EL (cell line): ENCODE measurements around the gene MAST4.

Experiments used
- DNase-seq: peaks from one replicate; pipeline ENCODE4 v3.0.0-alpha.2; 2016

MAST4 gene

GRCh38 chr5:66881480-66882161 lies 285.4 kb downstream of the MAST4 start:
- DNase-seq = no peak

DNA sequence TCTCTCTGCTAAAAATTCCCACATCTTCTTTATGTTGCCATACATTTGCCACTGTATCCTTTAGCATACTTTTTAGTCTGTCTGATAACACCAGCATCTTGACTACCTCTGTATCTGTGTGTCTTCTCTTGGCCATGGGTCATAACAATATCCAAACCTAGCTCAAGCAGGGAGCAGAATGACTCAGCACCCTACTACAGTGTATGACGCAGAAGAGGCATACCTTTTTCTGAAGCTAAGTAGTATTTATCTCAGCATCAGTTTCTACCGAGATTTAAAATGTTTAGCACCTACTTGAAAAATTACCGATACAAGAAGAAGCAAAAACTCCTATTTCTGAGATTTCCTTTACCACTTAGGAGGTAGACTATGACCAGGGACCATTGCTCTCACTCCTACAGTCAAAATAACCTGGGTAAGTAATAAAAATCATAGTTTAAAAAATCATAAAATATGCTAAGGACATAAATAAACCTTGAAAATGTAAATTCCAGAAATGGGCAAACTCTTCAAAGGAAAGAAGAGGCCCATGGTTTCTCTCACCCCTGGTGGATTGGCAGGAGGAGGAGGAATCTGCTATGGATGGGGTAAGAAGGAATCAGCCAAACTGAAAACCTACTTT lies 286.5 kb downstream of the MAST4 start:
- no peak for DNase-seq

GRCh38 chr5:66884564-66885243 lies 288.5 kb downstream of the MAST4 start:
- no peak for DNase-seq

- DNase-seq = no peak
Observed at GRCh38 chr5:66886941-66887340, 290.7 kb downstream of the MAST4 start.

- no peak for DNase-seq
Observed at GRCh38 chr5:66888613-66889012, 292.4 kb downstream of the MAST4 start.

GRCh38 chr5:66889056-66889455 lies 292.9 kb downstream of the MAST4 start:
- no peak for DNase-seq

- no peak for DNase-seq
Observed at GRCh38 chr5:66889524-66889923, 293.3 kb downstream of the MAST4 start.

- no peak for DNase-seq
Observed at GRCh38 chr5:66891184-66891925, 295.2 kb downstream of the MAST4 start.

DNA sequence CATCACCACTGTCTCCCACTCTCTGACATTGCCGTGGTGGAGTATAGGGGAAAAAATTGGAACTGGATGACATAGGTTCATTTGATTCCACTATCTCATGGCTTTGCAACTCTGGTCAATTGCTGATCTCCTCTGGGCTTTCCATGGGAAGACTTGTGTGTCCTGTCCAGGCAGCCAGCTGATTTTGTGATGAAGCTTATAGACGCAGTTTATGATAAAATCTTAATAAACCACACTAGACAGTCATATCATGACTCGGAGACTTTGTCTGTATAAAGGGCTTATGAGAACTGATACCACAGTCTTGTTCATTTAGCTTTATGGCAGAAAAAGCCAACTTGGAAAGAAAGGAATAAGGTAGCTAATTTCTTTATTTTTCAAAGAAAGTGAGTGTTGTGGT lies 296.5 kb downstream of the MAST4 start:
- no peak for DNase-seq

DNA sequence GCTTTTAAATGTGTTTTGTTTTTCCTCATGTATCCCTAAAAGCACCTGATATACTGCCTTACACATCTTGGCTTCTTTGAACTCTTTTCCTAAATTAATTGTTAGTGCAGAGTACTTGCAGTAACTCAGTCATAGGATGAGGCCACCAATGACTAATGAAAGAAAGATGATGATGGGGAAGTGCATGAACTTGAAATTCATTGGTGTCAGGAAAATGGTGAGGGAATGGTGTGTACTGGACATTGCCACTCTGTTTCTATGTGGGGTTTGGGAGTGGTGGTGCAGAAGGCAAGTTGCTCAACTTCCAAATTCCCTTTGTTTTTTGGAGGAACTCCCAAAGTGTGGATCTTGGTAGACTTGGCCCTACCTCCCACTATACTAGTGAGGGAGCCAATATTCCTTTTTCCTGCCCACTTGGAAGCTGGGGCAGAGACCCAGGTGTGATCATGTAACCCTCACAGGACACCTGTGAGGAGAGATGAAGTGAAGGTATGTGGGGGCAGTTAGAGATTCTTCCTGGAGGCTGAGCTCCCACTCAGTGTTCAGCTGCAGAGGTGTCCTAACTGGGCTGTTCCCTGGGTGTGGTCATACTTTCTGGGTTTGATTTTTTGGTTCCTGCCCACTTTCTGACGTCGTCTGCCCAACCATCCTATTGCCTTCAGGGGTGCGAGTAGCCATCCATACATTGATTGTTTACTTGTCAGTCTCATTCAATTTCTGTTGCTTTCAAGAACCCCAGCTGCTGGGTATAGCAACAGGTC lies 298.5 kb downstream of the MAST4 start:
- no peak for DNase-seq

- no peak for DNase-seq
Observed at GRCh38 chr5:66896171-66896570, 300.0 kb downstream of the MAST4 start.

- no peak for DNase-seq
Observed at GRCh38 chr5:66897356-66897755, 301.2 kb downstream of the MAST4 start.

DNA sequence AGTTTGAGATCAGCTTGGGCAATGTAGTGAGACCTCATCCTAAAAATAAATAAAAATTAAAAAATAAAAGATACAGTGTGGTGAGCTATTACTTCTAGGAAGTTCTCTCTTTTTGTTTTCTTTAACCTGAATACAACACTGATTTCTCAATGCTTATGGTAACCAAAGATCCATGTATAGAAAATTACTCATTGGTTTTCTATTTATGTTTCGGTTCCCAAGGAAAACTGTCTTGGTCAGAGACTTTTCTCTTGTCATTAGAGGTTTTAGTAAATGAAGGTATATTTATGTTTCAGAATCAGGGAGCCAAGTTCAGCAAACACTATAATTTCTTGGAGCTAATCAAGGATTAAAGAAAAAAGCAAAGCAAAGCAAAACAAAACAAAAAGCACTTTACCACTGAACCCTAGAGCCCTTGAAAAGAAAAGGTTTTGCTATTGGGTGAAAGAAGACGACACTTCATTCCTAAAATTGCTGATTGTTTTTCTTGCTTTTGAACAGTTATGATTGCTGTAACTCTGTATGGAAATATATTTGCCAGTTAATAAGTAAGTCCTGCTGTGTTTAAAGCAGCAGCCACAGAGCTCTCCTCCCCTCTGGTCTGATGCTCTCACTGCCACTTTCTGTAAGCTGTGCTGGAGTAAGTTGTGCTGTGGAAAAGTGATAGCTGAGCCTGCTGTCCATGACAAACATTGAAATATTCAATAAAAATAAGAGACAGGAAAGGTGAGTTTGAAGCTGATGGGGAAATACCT lies 302.2 kb downstream of the MAST4 start:
- no peak for DNase-seq

GRCh38 chr5:66903218-66903617 lies 307.0 kb downstream of the MAST4 start:
- no peak for DNase-seq

- DNase-seq = no peak
Observed at GRCh38 chr5:66903709-66904108, 307.5 kb downstream of the MAST4 start.

DNA sequence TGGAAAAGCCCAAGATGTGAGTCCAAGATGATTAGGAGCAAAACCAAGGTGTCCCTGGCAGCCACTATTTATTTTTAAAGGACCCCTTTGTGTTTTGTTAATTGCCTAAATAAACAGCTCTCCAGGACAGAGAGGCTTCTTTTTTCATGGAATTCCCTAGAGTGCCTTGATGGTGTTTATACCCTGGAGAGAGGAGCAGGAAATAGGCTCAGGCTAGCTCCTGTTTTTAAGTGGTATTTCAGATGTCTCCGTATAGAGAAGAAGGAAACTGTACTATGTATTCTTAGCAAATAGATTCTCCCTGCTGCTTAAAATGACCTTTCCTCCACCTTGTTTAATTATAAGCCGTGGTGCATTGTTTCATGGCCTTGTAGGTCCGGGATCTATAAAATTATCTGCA lies 308.0 kb downstream of the MAST4 start:
- no peak for DNase-seq

DNA sequence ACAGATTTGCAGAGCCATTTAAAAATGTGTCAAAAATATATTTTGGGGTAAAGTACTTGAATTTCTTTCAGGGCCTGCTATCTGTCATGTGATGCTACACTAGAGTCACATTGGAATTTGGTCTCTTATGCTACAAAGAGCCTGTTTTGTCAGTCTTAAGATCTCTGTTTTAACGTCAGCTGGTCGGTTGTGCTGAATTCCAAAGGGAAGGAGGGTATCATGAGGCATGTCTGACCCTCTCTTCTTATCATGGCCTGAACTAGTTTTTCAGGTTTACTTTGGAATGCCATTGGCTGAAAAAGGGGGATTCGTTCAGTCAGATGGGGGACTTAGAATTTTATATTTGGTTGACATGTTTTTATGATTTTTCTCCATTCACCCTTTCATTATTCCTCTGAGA lies 309.8 kb downstream of the MAST4 start:
- DNase-seq = no peak

DNA sequence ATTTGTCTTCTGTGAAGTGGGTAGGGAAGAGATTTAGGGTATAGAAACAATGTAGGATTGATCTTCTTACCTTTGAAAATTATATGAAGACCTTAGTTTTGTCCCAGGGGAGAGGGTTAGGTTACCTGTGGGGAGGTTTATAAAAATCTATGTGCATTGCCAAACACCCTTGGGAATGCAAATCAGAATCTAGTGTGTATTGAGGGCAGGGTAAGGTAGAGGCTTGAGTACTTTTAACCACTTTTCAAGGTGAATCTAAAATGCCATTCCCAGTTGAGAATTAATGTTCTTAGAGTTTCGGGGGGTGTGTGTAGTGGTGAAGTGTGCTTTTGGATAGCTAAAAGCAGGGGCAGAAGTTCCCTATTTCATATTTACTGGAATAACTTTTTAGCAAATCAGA lies 312.0 kb downstream of the MAST4 start:
- no peak for DNase-seq

GRCh38 chr5:66909364-66909763 lies 313.2 kb downstream of the MAST4 start:
- no peak for DNase-seq

- no peak for DNase-seq
Observed at GRCh38 chr5:66912787-66913186, 316.6 kb downstream of the MAST4 start.

DNA sequence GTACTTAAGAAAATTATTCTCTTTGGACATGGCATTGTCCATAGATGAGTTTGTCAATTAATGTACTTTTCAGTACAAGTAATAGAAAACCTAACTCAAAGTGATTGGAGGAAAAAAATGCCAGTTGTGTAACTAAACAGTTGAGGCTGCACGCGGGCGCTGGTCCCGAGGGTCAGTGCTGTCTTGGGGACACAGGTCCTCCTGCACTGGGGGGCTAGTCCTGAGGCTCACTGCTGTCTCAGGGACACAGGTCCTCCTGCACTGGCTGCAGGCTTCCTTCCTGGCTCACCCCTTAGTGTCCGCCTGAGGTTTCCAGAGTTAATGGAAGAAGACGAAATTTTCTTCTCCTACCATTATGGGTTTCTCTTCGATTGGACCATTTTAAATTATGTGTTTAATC lies 319.3 kb downstream of the MAST4 start:
- DNase-seq = no peak

DNA sequence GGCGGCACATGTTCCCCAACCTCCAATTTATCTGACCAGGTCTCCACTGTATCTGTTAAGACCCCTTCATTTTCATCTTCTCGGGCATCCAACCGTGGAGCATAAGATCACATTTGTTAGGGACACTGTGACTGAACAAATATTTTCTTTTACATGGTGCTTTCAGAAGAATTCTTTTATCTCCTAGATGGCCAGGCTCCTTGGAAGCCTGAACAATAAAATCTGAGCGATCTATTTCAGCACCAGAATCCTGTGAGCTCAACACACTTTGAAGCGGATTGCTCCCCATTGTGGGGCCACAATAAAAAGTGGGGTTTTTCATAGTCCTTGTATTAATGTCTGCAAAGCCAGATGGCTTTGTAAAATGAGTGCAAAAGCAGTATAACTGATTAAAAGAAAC lies 326.7 kb downstream of the MAST4 start:
- DNase-seq = no peak
